Stomach (tissue), 4 donors: ENCODE results near the gene ERC2.

ENCODE experiments used
- POLR2AphosphoS5 ChIP-seq, 3 donors: sonication (generic); formaldehyde crosslinking; IDR thresholded peaks; one replicate each; pipeline ENCODE4 v1.6.1; 2016; ENCODE audit warnings: antibody characterized with exemption in 3 of 3
- TF ChIP-seq, protein P1 (sequence below), 7 experiments: fragments of 450-650 bp in 4 of 7; fragments of 200-600 bp in 3 of 7; sonication (generic) in 3 of 7; IDR thresholded peaks; one replicate each; pipeline ENCODE4 v1.5.1; 2016 to 2019; ENCODE audit warnings: antibody characterized with exemption in 7 of 7, control low read depth in 2 of 7, mild to moderate bottlenecking in 1 of 7

DNA sequence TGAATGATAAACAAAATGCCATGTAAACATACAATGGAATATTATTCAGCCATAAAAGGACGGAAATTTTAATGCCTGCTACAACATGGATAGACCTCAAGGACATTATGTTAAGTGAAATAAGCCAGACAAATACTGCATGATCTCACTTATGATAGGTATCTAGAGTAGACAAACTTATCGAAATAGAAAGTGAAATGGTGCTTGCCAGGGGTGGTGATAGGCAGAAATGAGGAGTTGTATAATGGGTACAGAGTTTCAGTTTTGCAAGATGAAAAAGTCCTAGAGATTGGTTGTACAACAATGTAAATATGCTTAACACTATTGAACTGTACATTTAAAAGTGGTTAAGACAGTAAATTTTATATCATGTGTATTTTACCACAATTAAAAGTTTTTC is 287.8 kb downstream of the ERC2 start:
- TF ChIP-seq, protein P1, sequence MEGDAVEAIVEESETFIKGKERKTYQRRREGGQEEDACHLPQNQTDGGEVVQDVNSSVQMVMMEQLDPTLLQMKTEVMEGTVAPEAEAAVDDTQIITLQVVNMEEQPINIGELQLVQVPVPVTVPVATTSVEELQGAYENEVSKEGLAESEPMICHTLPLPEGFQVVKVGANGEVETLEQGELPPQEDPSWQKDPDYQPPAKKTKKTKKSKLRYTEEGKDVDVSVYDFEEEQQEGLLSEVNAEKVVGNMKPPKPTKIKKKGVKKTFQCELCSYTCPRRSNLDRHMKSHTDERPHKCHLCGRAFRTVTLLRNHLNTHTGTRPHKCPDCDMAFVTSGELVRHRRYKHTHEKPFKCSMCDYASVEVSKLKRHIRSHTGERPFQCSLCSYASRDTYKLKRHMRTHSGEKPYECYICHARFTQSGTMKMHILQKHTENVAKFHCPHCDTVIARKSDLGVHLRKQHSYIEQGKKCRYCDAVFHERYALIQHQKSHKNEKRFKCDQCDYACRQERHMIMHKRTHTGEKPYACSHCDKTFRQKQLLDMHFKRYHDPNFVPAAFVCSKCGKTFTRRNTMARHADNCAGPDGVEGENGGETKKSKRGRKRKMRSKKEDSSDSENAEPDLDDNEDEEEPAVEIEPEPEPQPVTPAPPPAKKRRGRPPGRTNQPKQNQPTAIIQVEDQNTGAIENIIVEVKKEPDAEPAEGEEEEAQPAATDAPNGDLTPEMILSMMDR (IDR thresholded peaks at IDR 0.05), result no peak
- no peak for TF ChIP-seq POLR2AphosphoS5 (IDR thresholded peaks at IDR 0.05)
